Measurements from ENCODE around the gene ABCF3.

The ABCF3 gene

GRCh38 chr3:184186184-184186901 is at the start of gene ABCF3:
Gene ABCF3, plus strand, starts transcription at chr3:184186199. Its CDS starts 9 bp downstream, at chr3:184186208.
- TF ChIP-seq CTCF (IDR thresholded peaks at IDR 0.05; ENCODE audit: control insufficient read depth, insufficient read depth, low read depth, low read length, missing control alignments), result no peak
- peak within 1 kb of the TSS; percentile 82 for H3K4me3 ChIP-seq (ENCODE audit: control insufficient read depth, low read depth, low read length)
- no peak for DNase-seq (ENCODE audit: low read depth)

- DNase-seq (ENCODE audit: low read depth), result no peak
- no peak for TF ChIP-seq CTCF (IDR thresholded peaks at IDR 0.05; ENCODE audit: control insufficient read depth, insufficient read depth, low read depth, low read length, missing control alignments)
- H3K4me3 ChIP-seq (ENCODE audit: control insufficient read depth, low read depth, low read length), result no peak overlapping the region
Measured at GRCh38 chr3:184140436-184140835, 45.6 kb upstream of the ABCF3 start.

GRCh38 chr3:184142199-184142598 is 43.8 kb upstream of the ABCF3 start:
- DNase-seq (ENCODE audit: low read depth), result no peak
- H3K4me3 ChIP-seq (ENCODE audit: control insufficient read depth, low read depth, low read length), result no peak overlapping the region
- no peak for TF ChIP-seq CTCF (IDR thresholded peaks at IDR 0.05; ENCODE audit: control insufficient read depth, insufficient read depth, low read depth, low read length, missing control alignments)

- no peak for TF ChIP-seq CTCF (IDR thresholded peaks at IDR 0.05; ENCODE audit: control insufficient read depth, insufficient read depth, low read depth, low read length, missing control alignments)
- DNase-seq (ENCODE audit: low read depth), result no peak
- H3K4me3 ChIP-seq (ENCODE audit: control insufficient read depth, low read depth, low read length), result no peak overlapping the region
Measured at GRCh38 chr3:184143327-184143726, 42.7 kb upstream of the ABCF3 start.

GRCh38 chr3:184144505-184144904 is 41.5 kb upstream of the ABCF3 start:
- TF ChIP-seq CTCF (IDR thresholded peaks at IDR 0.05; ENCODE audit: control insufficient read depth, insufficient read depth, low read depth, low read length, missing control alignments), result no peak
- no peak overlapping the region for H3K4me3 ChIP-seq (ENCODE audit: control insufficient read depth, low read depth, low read length)
- no peak for DNase-seq (ENCODE audit: low read depth)

GRCh38 chr3:184145111-184145524 is 40.9 kb upstream of the ABCF3 start:
- no peak for DNase-seq (ENCODE audit: low read depth)
- peak; percentile 35 for TF ChIP-seq CTCF (IDR thresholded peaks at IDR 0.05; ENCODE audit: control insufficient read depth, insufficient read depth, low read depth, low read length, missing control alignments)

More at GRCh38 chr3:184145111-184145524, 40.9 kb upstream of the ABCF3 start:
- H3K4me3 ChIP-seq (ENCODE audit: control insufficient read depth, low read depth, low read length), result no peak overlapping the region

Measured in AG09309 (cell line).